NCI-H2196 (cell line): ENCODE results near the gene SH3BP4.
"Not testable (repeated sequence)": the region's sequence is repeated elsewhere in the genome, so short reads cannot be mapped to it uniquely, and the experiment has no call there.

ENCODE experiments used
- DNase-seq: peaks from one replicate; lab custom pipeline; 2025; ENCODE audit not compliant: unreplicated experiment; lab: John Stamatoyannopoulos, UW

Gene SH3BP4

DNA sequence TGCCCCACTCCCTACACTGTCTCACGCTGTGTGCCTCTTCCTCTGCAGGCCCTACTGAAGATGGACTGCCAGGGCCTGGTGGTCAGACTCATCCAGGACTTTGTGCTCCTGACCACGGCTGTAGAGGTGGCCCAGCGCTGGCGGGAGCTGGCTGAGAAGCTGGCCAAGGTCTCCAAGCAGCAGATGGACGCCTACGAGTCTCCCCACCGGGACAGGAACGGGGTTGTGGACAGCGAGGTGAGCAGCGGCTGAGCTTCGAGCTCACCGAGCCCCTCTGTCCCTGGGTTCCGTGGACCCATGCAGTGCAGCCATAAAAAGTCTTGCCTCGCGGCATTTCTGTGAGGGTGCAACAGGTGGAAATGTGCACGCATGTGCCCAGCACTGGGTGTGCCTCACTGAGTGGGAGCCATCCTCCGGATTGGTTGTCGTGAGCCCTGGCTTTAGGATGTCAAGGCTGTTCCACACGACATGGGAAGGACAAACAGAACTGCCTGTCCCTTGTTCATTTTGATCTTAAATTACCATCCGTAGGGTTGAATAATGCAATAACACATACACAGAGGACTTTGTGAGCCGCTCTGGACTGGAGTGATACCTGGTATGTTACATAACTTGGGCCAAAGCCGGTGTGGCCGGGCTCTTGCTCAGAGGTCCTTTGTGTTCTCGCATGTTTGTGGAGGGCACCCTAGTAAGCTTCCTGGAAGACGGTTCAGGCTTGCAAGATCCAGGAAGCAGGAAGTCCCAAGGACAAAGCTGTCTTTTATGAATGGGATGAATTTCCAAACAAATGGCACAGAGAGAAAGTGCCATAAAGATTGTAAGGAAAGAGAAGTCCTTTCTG, 100.9 kb downstream of the SH3BP4 start:
- DNase-seq, result no peak

DNA sequence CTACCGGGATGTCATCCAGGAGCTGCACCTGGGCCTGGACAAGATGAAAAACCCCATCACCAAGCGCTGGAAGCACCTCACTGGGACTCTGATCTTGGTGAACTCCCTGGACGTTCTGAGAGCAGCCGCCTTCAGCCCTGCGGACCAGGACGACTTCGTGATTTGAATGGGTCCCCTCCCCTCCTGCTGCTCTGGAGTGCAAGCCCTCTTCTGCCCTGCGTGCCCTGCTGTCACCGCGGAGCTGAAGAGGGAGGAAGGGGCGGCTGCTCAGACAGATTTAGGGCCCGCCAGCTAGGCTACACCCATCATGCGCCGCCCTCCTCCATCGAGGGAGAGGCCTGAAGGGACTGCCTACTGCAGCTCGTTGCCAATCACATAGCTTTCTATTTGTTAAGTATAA, 101.8 kb downstream of the SH3BP4 start:
- no peak for DNase-seq

DNA sequence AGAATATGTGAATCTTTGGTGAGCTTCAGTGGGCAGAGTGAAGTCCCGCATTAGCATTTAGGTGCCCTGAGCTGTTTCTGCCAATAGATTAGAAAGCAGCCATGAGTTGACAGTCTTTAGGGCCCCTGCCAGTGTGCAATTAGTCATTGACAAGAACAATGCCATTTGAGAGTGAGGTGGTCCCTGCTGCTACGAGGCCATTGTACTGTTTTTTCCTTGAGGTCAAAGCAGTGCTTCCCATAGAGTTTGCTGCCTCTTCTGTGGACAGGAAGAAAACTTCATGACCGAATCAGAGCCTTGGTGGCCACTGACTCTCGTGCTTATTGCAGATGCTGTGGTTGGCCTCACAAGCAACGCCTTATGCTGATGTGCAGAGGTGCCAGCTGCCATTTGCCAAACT, 102.7 kb downstream of the SH3BP4 start:
- no peak for DNase-seq

DNA sequence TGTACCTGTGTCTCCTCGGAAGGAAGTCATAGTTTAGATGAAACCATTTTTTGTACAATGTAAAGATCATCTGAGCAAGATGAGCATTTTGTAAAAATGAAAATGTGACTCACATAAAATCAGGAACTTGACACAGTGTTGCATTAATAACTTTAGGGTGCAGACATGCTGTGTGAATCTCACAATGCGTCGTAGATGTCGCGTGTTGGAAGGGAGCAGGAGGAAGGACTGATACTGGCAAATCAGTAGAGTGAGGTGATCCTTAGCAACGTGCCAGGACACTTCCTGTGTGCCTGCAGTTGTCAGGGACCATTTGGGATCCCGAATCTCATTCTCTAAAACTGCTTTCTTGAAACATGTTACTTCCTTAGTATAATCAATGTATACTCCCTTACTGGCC, 103.1 kb downstream of the SH3BP4 start:
- no peak for DNase-seq

DNA sequence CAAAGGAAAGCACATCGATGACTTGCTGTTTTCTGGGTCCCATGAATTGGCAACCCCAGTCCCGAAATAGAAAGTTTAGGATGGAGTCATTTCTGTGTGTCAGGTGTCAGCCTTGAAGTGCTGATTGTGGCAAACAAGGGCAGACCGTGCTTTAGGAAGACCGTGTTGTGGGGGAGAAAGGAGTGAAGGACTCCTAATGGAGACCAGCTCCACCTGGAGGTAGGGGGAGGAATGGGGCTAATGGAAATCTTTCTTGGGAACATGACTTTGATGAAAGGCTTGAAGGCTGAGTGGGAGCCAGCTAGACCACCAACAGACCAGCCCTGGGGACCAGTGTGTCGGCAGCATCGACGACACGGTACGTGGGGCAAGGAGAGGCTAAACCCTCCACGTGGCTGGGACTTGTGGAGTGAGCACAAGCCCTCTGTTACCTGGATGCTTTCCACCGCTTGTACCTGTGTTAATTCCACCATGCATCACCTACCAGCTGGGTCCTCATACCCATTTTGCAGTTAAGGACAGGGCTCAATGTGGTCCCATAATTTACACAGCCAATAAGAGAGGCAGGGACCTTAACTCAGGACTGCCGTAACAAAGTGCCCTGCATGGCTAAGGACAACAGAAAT, 104.2 kb downstream of the SH3BP4 start:
- peak; percentile 12 for DNase-seq

DNA sequence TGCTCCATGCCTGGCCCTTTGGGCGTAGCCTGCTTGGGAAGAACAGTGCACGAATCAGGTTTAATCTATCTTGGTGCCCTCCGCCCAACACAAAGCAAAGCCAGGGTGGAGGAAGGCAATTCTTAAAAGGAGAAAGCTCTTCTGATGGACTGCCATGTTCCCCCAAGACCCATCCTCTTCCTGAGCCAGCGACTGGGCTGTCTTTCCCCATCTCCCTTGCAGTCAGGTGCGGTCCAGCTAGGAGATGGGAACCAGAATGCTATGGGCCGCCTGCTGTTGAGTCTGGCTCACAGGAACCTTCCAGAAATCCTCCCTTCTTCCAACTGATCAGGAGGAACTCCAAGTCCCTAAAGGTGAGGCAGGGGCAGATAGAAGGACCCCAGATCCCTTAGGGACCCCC, 105.0 kb downstream of the SH3BP4 start:
- no peak for DNase-seq

DNA sequence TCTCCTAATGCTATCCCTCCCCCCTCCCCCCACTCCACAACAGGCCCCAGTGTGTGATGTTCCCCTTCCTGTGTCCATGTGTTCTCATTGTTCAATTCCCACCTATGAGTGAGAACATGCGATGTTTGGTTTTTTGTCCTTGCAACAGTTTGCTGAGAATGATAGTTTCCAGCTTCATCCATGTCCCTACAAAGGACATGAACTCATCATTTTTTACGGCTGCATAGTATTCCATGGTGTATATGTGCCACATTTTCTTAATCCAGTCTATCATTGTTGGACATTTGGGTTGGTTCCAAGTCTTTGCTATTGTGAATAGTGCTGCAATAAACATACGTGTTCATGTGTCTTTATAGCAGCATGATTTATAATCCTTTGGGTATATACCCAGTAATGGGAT, 105.8 kb downstream of the SH3BP4 start:
- DNase-seq, result not testable (repeated sequence)

DNA sequence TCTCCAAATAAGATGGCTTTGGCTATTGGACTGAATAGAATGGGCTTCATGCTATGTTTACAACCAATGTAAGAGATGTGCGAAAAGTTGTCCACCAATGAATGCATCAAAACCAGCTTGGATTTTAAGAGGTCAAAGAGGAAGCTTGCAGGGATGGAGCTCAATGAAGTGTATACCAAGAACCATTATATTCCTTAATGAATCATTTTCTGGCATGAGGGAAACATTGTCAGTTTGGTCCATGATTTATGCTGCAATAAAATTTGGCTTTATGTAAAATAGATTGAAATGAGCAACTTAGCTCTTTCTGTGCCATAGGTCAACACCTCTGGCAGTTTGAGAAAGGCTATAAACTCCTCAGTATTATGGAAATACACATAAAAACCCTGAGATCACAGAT, 107.3 kb downstream of the SH3BP4 start:
- no peak for DNase-seq

DNA sequence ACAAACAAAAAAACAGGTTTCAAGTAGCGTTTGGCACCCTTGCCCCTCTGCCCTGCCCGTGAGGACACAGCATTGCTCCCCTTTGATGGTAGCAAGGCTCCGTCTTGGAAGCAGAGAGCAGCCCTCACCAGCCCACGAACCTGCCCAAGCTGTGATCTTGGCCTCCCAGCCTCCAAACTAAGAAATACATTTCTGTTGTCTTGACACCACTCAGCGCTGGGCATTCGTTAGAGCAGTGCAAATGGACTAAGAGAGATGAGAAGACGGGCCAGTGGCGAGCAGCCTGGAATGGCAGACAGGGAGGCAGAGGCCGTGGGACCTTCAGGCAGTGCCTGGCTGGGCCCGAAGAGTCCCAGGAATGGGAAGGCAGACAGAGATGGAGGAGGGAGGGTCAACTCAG, 109.8 kb downstream of the SH3BP4 start:
- no peak for DNase-seq

DNA sequence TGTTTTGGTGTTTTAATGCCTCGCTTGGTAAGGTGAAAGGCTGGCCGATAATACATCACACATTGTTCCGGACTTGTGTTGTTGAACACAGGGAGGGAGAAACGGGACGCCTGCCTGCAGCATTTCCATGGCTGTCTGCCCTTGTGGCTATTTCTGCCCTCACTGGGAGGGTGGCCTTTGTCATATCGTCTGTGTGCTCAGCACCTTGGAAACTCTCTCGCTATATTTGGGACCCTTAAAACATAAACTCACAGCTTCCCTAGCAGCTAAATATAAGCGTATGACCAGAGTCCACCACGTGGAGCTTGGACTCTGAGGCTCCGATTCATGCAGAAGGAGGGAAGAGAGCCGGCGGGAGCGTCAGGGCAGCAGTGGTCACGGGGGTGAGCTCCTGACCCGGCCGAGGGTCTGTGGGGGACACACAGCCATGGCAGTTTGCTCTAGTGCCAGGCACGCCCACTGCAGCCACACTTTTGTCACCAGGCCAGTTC, 111.7 kb downstream of the SH3BP4 start:
- no peak for DNase-seq

DNA sequence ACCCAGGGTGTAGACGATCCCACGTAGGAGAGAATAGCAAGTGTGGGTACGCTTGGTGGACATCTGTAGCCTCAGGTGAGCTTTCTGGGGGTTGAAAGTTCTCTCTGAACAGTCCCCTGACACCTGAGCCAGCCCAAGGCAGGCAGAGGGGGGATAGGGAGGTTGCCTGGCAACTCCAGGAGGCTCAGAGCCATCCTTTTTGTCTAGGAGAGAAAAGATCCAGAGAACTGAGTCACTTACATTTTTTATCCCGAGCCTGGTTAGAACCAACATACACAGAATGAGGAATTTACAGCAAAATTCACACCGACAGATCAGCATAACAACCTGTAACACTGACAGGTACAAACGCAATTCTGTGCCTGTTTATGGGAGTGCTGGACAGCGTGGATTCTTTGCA, 113.2 kb downstream of the SH3BP4 start:
- no peak for DNase-seq

DNA sequence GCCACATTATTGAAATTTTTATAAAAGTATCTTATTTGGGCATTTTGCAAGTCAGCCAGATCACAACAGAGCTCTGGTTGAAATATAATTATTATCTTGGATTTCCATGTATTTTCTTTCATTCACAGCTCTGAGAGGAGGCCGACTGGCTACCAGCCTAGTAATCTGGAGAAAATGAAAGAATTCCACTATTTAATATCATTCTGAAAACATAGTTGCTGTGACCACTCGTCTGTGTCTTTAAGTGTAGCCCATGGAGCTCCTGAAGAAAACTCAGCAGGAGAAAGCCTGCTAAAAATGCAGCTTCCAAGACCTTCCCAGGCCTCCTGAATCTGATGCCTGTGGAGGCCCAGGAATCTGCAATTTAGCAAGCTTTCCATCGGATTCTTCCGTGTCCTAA, 114.7 kb downstream of the SH3BP4 start:
- no peak for DNase-seq

DNA sequence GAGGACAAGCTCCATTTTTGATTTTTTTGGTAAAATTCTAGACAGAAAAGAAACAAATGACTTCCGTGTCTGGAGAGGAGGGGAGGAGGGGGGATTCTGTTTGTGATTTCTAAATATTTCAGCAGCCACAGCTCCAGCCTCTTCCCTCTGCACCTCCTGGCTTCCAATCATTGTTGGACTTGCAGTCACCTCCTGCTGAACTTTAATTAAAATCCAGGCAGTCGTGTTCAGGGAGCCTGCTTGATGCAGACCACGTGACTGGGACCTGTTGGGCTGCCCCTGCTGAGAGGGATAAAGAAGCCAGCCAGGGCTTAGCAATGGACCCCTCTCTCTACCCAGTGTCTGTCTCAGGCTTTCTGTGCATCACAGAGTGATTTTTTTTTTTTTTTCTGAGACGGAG, 115.1 kb downstream of the SH3BP4 start:
- DNase-seq, result no peak

DNA sequence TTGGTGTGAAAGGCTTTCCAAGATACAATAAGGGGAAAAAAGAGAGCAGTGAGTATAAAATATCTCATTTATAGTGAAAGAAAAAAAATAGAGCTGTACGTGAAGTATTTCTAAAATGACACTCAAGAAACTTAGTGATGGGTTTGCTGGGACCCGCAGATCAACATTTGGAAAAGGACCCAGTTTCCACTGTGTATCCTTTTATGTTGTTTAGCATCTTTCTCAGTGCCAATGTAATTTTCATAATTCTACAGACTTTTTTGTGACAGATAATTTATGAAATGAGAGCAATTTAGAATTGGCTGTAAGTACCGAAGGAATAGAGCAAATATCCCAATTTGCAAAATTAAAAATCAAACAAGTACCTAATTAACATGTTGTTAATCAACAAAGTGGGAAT, 116.9 kb downstream of the SH3BP4 start:
- no peak for DNase-seq

DNA sequence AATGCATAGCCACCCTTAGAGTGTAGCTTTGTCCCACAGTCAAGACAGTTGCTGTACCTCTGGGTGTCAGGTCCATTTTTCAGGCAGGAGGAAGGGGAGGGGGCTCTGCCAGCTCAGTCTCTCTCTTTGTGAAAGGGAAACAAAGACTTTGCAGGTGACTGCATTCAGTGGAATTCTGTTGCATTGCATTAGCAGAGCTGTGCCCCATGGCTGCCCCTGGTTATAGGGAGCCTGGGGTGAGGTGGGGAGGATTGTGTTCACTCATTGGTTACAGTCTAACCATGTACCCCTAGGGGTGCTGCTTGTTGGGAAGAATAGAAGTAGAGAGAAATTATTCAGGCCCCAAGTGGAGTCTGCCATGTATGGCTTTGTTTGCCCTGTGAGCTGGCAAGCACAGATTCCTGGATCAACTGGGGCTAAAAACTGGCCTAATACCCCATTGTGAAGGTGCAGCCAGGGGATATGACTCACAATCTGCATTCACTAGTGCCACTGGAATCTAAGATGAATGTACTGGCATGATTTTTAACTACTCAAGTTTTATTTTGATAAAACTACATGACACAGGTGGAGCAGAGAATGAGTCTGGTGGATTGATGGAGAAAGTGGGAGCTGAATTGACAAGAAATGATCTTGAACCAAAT, 118.4 kb downstream of the SH3BP4 start:
- no peak for DNase-seq

DNA sequence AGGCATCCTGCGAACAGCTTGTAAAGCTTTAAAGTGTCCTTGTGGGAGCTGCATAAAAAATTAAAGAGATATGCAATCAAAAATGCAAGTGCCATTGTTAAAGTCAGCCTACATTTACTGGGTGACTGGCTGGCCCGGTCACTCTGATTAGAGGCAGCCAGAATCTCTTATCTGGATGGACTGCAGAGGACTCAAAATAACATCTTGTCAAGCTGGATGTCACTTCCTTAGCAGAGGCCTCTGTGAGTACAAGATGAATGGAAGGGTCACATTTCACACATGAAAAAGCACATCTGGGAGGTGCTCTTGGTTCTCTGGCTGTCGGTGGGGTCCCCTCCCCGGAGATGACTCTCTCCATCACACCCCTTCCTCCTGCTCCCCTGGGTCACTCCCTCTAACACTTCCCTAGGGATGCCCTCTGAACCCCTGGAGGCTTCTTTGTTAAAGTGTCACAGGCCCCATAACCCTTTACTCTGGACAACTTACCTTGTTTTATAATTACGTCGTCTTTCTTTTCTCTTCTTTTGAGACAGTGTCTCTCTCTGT, 122.1 kb downstream of the SH3BP4 start:
- DNase-seq, result no peak

DNA sequence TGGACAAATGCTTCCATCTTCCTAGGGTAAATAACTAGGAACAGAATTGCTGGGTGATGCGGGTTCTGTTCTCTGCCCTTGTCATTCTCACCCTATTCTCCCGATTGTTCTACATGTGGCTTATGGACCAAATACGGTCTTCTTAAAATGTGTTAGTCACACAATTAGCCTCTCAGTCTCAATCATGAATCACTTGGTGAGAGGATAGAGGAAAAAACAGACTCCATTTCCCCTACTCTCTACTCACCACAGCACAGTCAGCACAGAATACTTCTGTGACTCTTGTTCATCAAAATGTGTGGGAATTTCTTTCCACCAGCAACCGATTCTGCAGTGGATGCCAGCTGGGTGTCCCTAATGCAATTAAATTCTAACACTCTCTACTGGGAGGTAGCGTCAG, 125.2 kb downstream of the SH3BP4 start:
- no peak for DNase-seq

DNA sequence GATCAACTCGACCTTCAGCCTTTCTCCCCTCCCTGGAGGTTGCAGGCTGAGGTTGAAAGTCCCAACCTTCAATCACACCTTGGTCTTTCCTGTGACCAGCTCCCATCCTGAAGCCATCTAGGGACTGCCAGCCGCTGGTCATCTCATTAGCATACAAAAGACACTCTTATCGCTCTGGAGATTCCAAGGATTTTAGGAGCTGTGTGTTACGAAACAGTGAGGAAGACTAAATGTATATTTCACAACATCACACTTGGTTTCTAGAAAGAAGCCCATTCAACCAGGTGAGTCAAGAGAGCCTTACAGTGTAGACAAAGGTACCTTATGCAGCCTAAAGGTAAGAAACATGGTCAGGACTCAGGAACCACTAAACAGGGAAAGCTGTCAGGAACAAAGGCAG, 126.4 kb downstream of the SH3BP4 start:
- DNase-seq, result no peak

DNA sequence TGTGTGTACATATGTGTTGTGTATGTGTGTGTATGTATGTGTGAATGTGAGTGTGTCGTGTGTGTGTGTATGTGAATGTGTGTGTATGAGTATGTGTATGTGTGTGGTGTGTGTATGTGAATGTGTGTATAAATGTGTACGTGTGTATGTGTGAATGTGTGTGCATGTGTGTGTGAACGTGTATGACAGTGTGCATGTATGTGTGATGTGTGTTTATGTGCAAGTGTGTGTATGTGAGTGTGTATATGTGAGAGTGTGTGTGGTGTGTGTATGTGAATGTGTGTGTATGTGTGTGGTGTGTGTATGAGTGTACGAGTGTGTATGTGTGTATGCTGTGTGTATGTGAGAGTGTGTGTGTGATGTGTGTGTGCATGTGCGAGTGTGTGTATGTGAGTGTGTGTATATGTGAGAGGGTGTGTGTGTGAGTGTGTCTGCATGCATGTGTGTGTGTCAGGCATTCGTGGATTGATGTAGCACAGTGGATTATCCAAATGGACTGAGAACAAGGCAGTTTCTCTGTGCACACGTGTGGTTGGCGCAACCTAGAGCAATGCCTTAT, 127.2 kb downstream of the SH3BP4 start:
- DNase-seq, result no peak

DNA sequence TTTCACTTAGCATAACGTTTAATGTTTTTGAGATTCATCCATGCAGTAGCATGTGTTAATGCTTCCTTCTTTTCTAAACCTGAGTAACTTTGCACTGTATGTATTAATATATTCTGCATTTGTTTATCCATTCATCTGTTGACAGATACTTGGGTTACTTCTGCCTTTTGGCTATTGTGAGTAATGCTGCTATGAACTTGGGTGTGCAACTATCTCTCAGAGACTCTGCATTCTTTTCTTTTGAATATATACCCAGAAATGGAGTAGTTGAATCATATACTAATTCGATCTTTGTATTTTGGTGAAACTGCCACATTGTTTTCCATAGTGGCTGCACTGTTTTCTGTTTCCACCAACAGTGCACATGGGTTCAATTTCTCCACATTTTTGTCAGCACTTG, 128.3 kb downstream of the SH3BP4 start:
- DNase-seq, result no peak

DNA sequence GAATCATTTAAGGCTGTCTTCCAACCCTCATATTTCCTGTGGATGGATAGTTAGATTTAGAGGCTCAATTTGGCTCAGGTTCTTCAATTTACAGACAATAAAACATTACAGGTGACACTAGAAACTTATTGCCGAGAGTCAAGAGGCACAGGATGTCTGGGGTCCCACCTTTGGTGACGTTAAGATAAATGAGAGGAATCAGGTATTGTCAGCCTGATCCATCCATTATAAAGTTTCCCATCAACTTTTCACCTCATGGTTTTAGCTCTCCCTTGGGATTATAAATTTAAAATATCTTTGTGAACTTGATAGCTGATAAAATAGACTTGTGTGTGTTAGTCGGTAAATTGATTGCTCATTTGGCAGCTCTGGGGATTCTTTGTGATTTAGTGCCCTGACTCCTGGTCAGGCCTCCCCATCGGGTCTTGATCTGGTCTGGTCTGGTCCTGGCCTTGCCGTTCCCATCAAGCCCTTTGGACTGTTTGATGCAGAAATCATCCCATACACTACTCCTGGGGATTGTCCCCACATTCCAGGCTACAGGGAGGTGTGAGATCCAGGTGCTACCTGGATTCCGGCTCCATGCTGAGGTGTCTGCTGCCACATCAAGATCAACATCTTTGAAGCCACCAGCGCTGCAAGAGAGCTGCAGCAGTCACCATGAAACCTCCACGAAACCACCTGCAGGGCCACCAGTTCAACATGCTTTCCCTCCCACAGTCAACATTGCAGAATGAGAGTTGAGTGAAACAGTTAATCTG, 130.9 kb downstream of the SH3BP4 start:
- no peak for DNase-seq
